ENCODE measurements around the gene INPP4A.

- TF ChIP-seq CTCF (IDR thresholded peaks at IDR 0.05) (no peak), EP300 (IDR thresholded peaks at IDR 0.05) (no peak), POLR2A (IDR thresholded peaks at IDR 0.05) (no peak)
These were observed 94.5 kb downstream of the INPP4A start for GRCh38 chr2:98539056-98539735.

All from sigmoid colon (tissue), 4 donors.